HG02970 (cell line): ENCODE results near the gene PFDN6.
A peak's percentile ranks its signal among the peaks of the same experiment; 100 is the strongest.
"Not testable (repeated sequence)": the region's sequence is repeated elsewhere in the genome, so short reads cannot be mapped to it uniquely, and the experiment has no call there.

Experiments
- ATAC-seq: cut with Tn5 transposase; IDR thresholded peaks from one replicate; pipeline ENCODE4 v1.9.1; 2021; ENCODE audit warnings: mild to moderate bottlenecking, moderate library complexity, moderate number of reproducible peaks; ENCODE audit not compliant: unreplicated experiment, low FRiP score

PFDN6 gene

GRCh38 chr6:33288921-33289783, at the start of gene PFDN6, which contains the start of gene WDR46:
Gene PFDN6 (plus strand): TSS chr6:33289601. CDS start chr6:33289857, 256 bp downstream.
Gene WDR46 (minus strand): TSS chr6:33289239. CDS start chr6:33289170, 69 bp downstream.
- ATAC-seq: peak; percentile 78

GRCh38 chr6:33241968-33242367, 47.4 kb upstream of the PFDN6 start:
- no peak for ATAC-seq

GRCh38 chr6:33243476-33243875, 45.9 kb upstream of the PFDN6 start:
- ATAC-seq: no peak

- ATAC-seq: peak; percentile 37
Observed at GRCh38 chr6:33247977-33248642, 41.3 kb upstream of the PFDN6 start.

GRCh38 chr6:33248643-33248931, 40.8 kb upstream of the PFDN6 start:
- peak; percentile 8 for ATAC-seq

- peak; percentile 90 for ATAC-seq
Observed at GRCh38 chr6:33248932-33249731, 40.3 kb upstream of the PFDN6 start.

- ATAC-seq: no peak
Observed at GRCh38 chr6:33249732-33250630, 39.4 kb upstream of the PFDN6 start.

- ATAC-seq: no peak
Observed at GRCh38 chr6:33250731-33251130, 38.7 kb upstream of the PFDN6 start.

GRCh38 chr6:33251395-33252012, 37.9 kb upstream of the PFDN6 start:
- ATAC-seq: no peak

- ATAC-seq: no peak
Observed at GRCh38 chr6:33252759-33253158, 36.6 kb upstream of the PFDN6 start.

- ATAC-seq: no peak
Observed at GRCh38 chr6:33254591-33254990, 34.8 kb upstream of the PFDN6 start.

- no peak for ATAC-seq
Observed at GRCh38 chr6:33259032-33259431, 30.4 kb upstream of the PFDN6 start.

- ATAC-seq: not testable (repeated sequence)
Observed at GRCh38 chr6:33262490-33262889, 26.9 kb upstream of the PFDN6 start.

GRCh38 chr6:33264015-33264414, 25.4 kb upstream of the PFDN6 start:
- ATAC-seq: no peak

- ATAC-seq: no peak
Observed at GRCh38 chr6:33271117-33271467, 18.3 kb upstream of the PFDN6 start.

- peak; percentile 87 for ATAC-seq
Observed at GRCh38 chr6:33271468-33272274, 17.7 kb upstream of the PFDN6 start, which contains the start of the genes RPS18 and VPS52. Gene RPS18 (plus strand): TSS chr6:33272075. CDS start chr6:33272120, 45 bp downstream. Gene VPS52 (minus strand): TSS chr6:33271876. CDS start chr6:33271675, 201 bp downstream.

- ATAC-seq: no peak
Observed at GRCh38 chr6:33272275-33273128, 16.9 kb upstream of the PFDN6 start.
